CD14-positive monocyte (primary cell): ENCODE measurements around the gene FAM131B. TPM values are rescaled to one million over a fixed set of nuclear protein-coding genes. Genes with fewer than 3 reads are reported as not detected.

ENCODE experiments used
- DNase-seq, 3 donors: peaks; one replicate each; pipeline ENCODE4 v3.0.0-alpha.2; 2011 to 2022
- H2AFZ ChIP-seq: 2 replicates; pipeline ENCODE4 v1.6.0; 2012; ENCODE audit warnings: mild to moderate bottlenecking, low read depth, low read length, inconsistent platforms; ENCODE audit not compliant: insufficient read depth, poor library complexity, severe bottlenecking
- H3K27ac ChIP-seq, 2 donors: 1 replicate in 1 of 2; 2 replicates in 1 of 2; pipeline ENCODE4 v1.5.1; 2012 to 2013; ENCODE audit warnings: low read length in 2 of 2, control low read depth in 1 of 2, inconsistent platforms in 1 of 2, low read depth in 1 of 2, mild to moderate bottlenecking in 1 of 2
- H3K27me3 ChIP-seq, 2 donors: one replicate each; pipeline versions ENCODE4 v1.6.0 to v1.6.1; 2011 to 2013; ENCODE audit warnings: low read length in 2 of 2; ENCODE audit not compliant: control insufficient read depth in 2 of 2, insufficient read depth in 2 of 2
- H3K36me3 ChIP-seq, 2 donors: replicated peaks in 1 of 2; 1 replicate in 1 of 2; 2 replicates in 1 of 2; pipeline versions ENCODE4 v1.5.1 to v1.6.1; 2012 to 2013; ENCODE audit warnings: low read length in 2 of 2, control low read depth in 1 of 2, inconsistent platforms in 1 of 2, mild to moderate bottlenecking in 1 of 2; ENCODE audit not compliant: insufficient read depth in 2 of 2, control insufficient read depth in 1 of 2
- H3K4me1 ChIP-seq, 2 donors: 1 replicate in 1 of 2; 2 replicates in 1 of 2; pipeline versions ENCODE4 v1.5.1 to v1.6.1; 2012 to 2013; ENCODE audit warnings: low read length in 2 of 2, control low read depth in 1 of 2, inconsistent platforms in 1 of 2, mild to moderate bottlenecking in 1 of 2, moderate library complexity in 1 of 2; ENCODE audit not compliant: insufficient read depth in 2 of 2, control insufficient read depth in 1 of 2
- H3K4me2 ChIP-seq: replicated peaks from 2 replicates; pipeline ENCODE3; 2012; ENCODE audit warnings: low read length, moderate library complexity, mild to moderate bottlenecking; ENCODE audit not compliant: poor library complexity, severe bottlenecking; ENCODE audit errors: extremely low read depth
- H3K4me3 ChIP-seq, 3 experiments: fragments of 200-600 bp in 1 of 3; sonication (generic) in 1 of 3; replicated peaks in 1 of 3; 1 replicate in 2 of 3; 2 replicates in 1 of 3; pipeline ENCODE4 v1.5.1; 2011 to 2013; ENCODE audit warnings: low read length in 3 of 3, mild to moderate bottlenecking in 3 of 3, control low read depth in 2 of 3, low read depth in 2 of 3, inconsistent platforms in 1 of 3, moderate library complexity in 1 of 3
- H3K79me2 ChIP-seq: 2 replicates; pipeline ENCODE4 v1.6.0; 2012; ENCODE audit warnings: mild to moderate bottlenecking, control low read depth, inconsistent platforms, low read length, moderate library complexity; ENCODE audit not compliant: insufficient read depth
- H3K9ac ChIP-seq: 2 replicates; pipeline ENCODE4 v1.6.0; 2017; ENCODE audit warnings: low read length, mild to moderate bottlenecking; ENCODE audit not compliant: insufficient read depth, poor library complexity, severe bottlenecking
- H3K9me3 ChIP-seq, 2 donors: replicated peaks in 1 of 2; 1 replicate in 1 of 2; 2 replicates in 1 of 2; pipeline versions ENCODE4 v1.5.1 to v1.6.1; 2012 to 2013; ENCODE audit warnings: low read length in 2 of 2, control low read depth in 1 of 2; ENCODE audit not compliant: control insufficient read depth in 1 of 2, insufficient read depth in 1 of 2
- H4K20me1 ChIP-seq: 2 replicates; pipeline ENCODE4 v1.6.0; 2012; ENCODE audit warnings: mild to moderate bottlenecking, low read length, control low read depth, moderate library complexity; ENCODE audit not compliant: insufficient read depth
- H3K27ac Mint-ChIP-seq, 7 donors: one replicate each; pipeline ENCODE4 v1.8.0; 2020; ENCODE audit warnings: mild to moderate bottlenecking in 7 of 7, mixed read lengths in 7 of 7, moderate library complexity in 6 of 7, inconsistent platforms in 2 of 7
- H3K27me3 Mint-ChIP-seq, 3 donors: one replicate each; pipeline ENCODE4 v1.8.0; 2021 to 2022; ENCODE audit warnings: low read depth in 3 of 3, mild to moderate bottlenecking in 3 of 3, mixed read lengths in 3 of 3, moderate library complexity in 3 of 3, inconsistent platforms in 1 of 3
- H3K36me3 Mint-ChIP-seq, 2 donors: one replicate each; pipeline ENCODE4 v1.8.0; 2020; ENCODE audit warnings: mixed read lengths in 2 of 2, inconsistent platforms in 1 of 2, mild to moderate bottlenecking in 1 of 2
- H3K4me1 Mint-ChIP-seq: one replicate; pipeline ENCODE4 v1.8.0; 2020; ENCODE audit warnings: mild to moderate bottlenecking, mixed read lengths
- H3K4me3 Mint-ChIP-seq, 2 donors: one replicate each; pipeline ENCODE4 v1.8.0; 2020; ENCODE audit warnings: mild to moderate bottlenecking in 2 of 2, mixed read lengths in 2 of 2, moderate library complexity in 1 of 2
- H3K9me3 Mint-ChIP-seq, 7 donors: one replicate each; pipeline ENCODE4 v1.8.0; 2020 to 2022; ENCODE audit warnings: mixed read lengths in 7 of 7, mild to moderate bottlenecking in 6 of 7, moderate library complexity in 6 of 7, inconsistent platforms in 2 of 7
- WGBS: methylation state at CpG from one replicate; pipeline ENCODE4 v1.1.5; 2013; ENCODE audit warnings: missing lambda C conversion rate; ENCODE audit not compliant: insufficient coverage; 5-methylcytosine and 5-hydroxymethylcytosine counted together
- intact Hi-C, 2 donors: fragments of 100-400 bp; cut with micrococcal nuclease; formaldehyde crosslinking; loops; one replicate each; pipeline versions ENCODE4 v1.15.0 to v1.15.1; 2023
- polyA plus RNA-seq, 3 donors: library from polyadenylated mRNA; depleted of rRNA in 1 of 3; unstranded in 2 of 3; stranded (reverse) in 1 of 3; fragments of 300-500 nt in 2 of 3; fragments of >200 nt in 1 of 3; fragmentation: Illumina TruSeq in 2 of 3; gene quantifications; 1 replicate in 2 of 3; 2 replicates in 1 of 3; pipeline ENCODE4 v1.2.3, GENCODE V29; 2012 to 2021
- TF ChIP-seq, protein P1 (sequence below): fragments of 200-600 bp; IDR thresholded peaks from one replicate; pipeline ENCODE4 v1.8.0; 2022; ENCODE audit warnings: antibody characterized with exemption, mild to moderate bottlenecking

FAM131B gene
- polyA plus RNA-seq, 3 donors, result 0.69 to 0.72 TPM; not detected in 1

DNA sequence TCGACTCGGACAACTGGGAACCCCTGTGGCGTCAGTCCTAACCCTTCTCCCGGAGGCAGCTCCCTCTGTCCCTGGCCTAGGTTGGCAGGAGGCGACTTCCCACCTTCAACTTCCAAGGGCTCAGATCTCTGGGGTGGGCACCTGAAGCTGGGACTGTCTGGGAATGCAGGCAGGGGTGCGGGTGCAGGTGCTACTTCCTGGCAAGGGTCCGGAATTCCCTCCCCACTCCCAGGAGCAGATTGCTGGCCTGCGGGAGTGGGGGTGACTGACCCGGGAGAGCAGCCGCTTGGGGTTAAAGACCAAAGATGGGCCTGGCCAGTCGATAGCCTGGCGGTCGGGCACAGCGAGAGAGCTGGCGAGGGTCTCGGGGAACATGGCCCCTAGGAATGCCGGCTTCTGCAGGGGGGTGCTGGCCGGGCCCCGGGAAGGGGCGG lies 45.8 kb upstream of the FAM131B start:
- peaks cover 0 to 2% of the 10 kb centered on the region in 2 donors for H3K36me3 Mint-ChIP-seq
- peak overlapping the region in 3 of 7 donors; percentile 10 to 70 (median 30) for H3K27ac Mint-ChIP-seq
- peaks cover 0 to 3% (median 0%) of the 10 kb centered on the region in 3 donors for H3K27me3 Mint-ChIP-seq
- no peaks in the 10 kb centered on the region for H3K9me3 ChIP-seq
- H3K79me2 ChIP-seq, result peaks cover 38% of the 10 kb centered on the region
- peak overlapping the region; percentile 83 for H3K4me2 ChIP-seq
- TF ChIP-seq, protein P1, sequence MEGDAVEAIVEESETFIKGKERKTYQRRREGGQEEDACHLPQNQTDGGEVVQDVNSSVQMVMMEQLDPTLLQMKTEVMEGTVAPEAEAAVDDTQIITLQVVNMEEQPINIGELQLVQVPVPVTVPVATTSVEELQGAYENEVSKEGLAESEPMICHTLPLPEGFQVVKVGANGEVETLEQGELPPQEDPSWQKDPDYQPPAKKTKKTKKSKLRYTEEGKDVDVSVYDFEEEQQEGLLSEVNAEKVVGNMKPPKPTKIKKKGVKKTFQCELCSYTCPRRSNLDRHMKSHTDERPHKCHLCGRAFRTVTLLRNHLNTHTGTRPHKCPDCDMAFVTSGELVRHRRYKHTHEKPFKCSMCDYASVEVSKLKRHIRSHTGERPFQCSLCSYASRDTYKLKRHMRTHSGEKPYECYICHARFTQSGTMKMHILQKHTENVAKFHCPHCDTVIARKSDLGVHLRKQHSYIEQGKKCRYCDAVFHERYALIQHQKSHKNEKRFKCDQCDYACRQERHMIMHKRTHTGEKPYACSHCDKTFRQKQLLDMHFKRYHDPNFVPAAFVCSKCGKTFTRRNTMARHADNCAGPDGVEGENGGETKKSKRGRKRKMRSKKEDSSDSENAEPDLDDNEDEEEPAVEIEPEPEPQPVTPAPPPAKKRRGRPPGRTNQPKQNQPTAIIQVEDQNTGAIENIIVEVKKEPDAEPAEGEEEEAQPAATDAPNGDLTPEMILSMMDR, result no peak
- no peaks in the 10 kb centered on the region for H3K27me3 ChIP-seq
- H3K36me3 ChIP-seq, result no peaks in the 10 kb centered on the region
- intact Hi-C loops, result loop anchor here in 1 of 2 donors (10.0 kb wide), 1 partner anchor 93 kb away; the partner anchor contains the start of gene CLCN1
- H3K4me3 ChIP-seq, result peak overlapping the region in 2 of 3 experiments; percentile 5 to 64
- 2% methylated on average over 11 of the region's 20 CpGs for WGBS
- peaks cover 0 to 2% (median 0%) of the 10 kb centered on the region in 7 donors for H3K9me3 Mint-ChIP-seq
- H3K4me3 Mint-ChIP-seq, result peak overlapping the region; percentile 67 to 88
- H3K4me1 ChIP-seq, result peaks cover 59 to 61% of the 10 kb centered on the region in 2 donors
- no peak for DNase-seq
- H3K9ac ChIP-seq, result peak overlapping the region; percentile 15
- peak overlapping the region; percentile 55 for H2AFZ ChIP-seq
- H3K4me1 Mint-ChIP-seq, result peaks cover 63% of the 10 kb centered on the region
- peak overlapping the region in 1 of 2 donors; percentile 16 for H3K27ac ChIP-seq
- H4K20me1 ChIP-seq, result no peaks in the 10 kb centered on the region

DNA sequence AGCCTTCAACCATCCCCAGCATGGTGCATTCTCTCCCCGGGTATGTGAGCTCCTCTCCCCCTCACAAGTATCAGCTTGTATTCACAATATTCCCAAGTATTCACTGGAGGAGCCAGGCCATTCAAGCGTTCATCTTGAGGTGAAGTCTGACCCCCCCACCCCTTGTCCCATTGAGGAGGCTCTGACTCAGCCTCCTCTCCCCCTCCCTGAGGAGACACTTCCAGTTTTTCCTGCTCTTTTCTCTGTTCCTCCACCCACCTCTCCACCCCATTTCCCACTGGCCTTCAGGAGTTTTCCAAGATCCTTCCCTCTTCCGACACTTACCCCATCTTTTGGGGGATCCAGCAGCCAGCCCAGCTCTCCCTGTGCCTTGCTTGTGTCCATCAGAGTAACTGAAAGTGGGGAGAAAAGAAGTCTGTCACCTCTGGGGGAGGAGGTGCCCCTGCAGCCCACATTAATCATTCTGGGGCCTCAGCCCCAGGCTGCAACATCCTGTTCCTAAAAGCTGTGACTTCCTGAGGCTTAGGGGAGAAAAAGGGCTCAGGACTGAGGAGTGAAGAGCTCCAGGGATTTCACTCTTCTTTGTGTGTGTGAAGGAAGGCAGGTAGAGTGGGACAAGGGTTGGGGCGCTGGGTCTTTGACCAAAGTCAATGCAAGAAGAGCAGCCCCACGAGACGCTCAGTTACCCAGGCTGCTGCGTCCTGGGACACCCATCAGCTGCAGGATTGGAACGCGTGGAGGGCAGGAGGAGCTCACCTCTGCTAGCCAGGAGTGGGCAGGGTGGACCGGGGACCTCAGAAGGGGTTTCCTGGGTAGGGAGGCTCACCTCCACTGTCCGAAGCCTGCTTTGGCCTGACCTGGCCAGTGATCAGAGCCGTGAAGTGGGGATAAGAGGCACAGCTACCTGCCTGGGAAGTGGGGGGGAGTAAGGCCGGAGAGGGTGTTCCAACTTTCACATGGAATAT lies 45.1 kb upstream of the FAM131B start:
- peaks cover 0 to 2% (median 0%) of the 10 kb centered on the region in 7 donors for H3K9me3 Mint-ChIP-seq
- Histone ChIP-seq H3K4me3 (peak overlapping the region in 1 of 3 experiments; percentile 64), H3K9me3 (no peaks in the 10 kb centered on the region), H3K79me2 (peaks cover 31% of the 10 kb centered on the region), H3K36me3 (no peaks in the 10 kb centered on the region), H3K4me1 (peaks cover 52 to 54% of the 10 kb centered on the region in 2 donors), H3K4me2 (peak overlapping the region; percentile 83), H3K27ac (peak overlapping the region in 1 of 2 donors; percentile 16), H3K27me3 (no peaks in the 10 kb centered on the region), H3K9ac (peak overlapping the region; percentile 15), H2AFZ (peak overlapping the region; percentile 55), H4K20me1 (no peaks in the 10 kb centered on the region)
- H3K27ac Mint-ChIP-seq, result peak overlapping the region; percentile 10 to 70 (median 59)
- H3K27me3 Mint-ChIP-seq, result peaks cover 0 to 3% (median 0%) of the 10 kb centered on the region in 3 donors
- 4% methylated on average over 12 of the region's 13 CpGs for WGBS
- H3K36me3 Mint-ChIP-seq, result peaks cover 0 to 2% of the 10 kb centered on the region in 2 donors
- H3K4me3 Mint-ChIP-seq, result peak overlapping the region; percentile 67 to 88
- peak in 2 of 3 donors; percentile 35 to 54 for DNase-seq
- intact Hi-C loops, result loop anchor here in 1 of 2 donors (10.0 kb wide), 1 partner anchor 93 kb away; the partner anchor contains the start of gene CLCN1
- H3K4me1 Mint-ChIP-seq, result peaks cover 56% of the 10 kb centered on the region
- TF ChIP-seq, protein P1, result no peak
